Inferior parietal cortex (tissue), 1 donor: ENCODE data around the gene ZC3H4.
"Not testable (repeated sequence)": the region's sequence is repeated elsewhere in the genome, so short reads cannot be mapped to it uniquely, and the experiment has no call there.

ENCODE experiments used
- DNase-seq: peaks from one replicate; pipeline ENCODE4 v3.0.0-alpha.2; 2016; ENCODE audit errors: extremely low spot score

The ZC3H4 gene

DNA sequence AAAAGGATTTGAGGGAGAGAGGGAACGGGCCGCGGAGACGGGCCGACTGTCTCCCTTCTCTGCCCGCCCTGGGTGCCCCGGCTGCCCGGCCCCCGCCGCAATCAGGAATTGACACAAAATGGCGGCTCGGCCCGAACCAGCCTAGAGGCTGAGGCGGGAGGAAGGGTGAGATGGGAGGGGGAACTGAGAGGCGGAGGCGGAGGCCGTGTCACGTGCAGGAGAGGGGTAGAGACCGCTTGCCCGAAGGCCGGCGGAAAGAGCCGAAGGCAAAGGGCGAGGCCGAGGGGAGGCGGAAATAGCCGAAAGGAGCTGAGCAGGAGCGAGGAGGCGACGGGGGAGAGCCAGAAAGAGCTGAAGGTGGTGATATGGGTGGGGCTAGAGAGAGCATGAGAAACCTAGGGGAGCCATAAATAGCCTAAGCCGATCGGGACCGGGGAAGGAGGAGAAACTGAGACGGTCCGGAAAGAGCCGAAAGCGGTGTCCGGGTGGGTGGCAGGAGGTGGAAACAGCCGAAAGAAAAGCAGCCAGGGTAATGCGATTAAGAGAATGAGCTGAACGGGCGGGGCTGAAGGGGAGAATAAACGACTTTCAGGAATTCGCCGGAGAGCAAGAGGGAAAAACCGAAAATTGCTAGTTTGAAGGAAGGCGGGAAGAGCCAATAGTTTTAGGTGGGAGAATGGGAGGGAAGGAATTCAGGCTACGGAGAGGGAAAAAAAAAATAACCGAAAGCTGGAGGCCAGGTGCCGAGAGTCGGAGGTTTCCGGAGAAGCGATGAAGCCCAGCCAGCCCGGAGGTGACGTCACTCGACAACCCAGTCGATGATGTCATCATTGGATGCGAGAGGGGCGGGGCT, at the start of gene ZC3H4:
ZC3H4 (minus strand) TSS at position 780 of the 853 bp plus-strand sequence. CDS start 1,192 bp downstream, outside the sequence.
- DNase-seq, result peak; percentile 99

DNA sequence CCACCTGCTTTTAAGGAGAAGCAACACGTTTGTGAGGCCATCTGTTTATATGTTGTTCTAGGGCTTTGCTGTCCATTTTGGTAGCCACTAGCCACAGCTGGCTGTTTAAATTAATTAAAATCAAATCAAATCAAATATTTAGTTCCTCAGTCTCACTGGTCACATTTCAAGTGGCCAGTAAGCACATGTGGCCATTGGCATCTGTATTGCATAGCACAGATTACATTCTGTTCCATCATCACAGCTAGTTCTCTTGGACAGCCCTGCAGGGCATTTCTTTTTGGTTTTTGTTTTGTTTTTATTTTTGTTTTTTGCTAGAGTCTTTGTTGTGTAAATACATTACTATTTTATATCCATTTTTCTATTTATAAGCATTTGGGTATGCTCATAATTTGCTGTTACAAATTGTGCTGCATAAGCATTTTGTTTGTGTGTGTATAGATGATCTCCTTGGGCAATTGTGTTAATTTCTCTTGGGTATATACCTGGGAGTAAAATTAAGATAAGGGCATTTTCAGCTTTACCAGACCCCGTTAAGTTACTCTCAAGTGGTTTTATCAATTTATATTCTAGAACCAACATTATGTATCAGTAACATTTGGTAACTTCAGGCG, 48.4 kb upstream of the ZC3H4 start:
- no peak for DNase-seq

DNA sequence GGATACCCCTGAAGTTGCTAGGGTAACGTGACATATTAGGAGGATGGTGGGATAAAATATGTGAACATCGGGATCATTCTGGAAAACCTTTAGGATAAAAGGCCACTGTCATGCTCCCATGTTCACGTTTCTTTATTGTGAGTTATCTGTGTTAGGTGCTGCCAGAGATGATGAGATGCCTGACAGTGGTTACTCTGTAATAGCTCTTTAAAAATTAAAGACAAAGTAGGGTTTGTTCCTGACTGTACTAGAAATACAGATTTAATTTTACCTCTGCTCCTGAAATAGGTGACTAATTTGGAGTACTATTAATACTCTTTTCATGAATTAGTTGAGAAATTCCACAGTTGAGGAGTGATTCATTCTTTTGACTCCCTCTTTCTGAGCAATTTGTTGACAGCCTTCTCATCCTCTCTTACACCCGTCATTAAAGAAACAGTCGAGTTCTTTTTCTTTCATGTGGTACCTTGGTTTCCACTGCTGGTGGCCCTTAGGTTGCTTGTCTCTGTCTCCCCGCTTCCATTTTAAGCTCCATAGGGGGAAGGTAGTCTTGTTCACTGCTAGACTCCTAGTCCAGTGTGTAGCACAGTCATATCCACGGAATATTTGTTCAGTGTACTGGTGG, 45.4 kb upstream of the ZC3H4 start:
- DNase-seq, result no peak

DNA sequence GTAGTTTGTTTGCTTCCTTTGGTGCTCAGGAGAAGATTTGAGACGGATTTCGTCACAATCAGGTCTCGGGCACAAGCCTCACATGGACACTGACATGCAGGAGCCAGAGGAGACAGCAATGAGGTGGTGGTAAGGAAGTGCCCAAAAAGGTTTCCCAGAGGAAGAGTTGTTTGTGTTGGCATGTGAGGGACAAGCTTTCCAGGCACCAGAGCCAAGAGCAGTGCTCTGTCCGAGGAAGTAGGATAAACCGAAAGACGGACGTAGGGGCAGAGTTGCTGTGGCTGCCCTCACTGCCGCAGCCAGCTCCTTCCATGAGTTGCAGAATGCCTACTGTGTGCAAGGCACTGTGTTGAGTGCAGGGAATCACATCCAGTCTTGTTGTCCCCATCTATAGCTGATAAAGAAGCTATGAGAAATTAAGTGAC, 44.8 kb upstream of the ZC3H4 start:
- no peak for DNase-seq

DNA sequence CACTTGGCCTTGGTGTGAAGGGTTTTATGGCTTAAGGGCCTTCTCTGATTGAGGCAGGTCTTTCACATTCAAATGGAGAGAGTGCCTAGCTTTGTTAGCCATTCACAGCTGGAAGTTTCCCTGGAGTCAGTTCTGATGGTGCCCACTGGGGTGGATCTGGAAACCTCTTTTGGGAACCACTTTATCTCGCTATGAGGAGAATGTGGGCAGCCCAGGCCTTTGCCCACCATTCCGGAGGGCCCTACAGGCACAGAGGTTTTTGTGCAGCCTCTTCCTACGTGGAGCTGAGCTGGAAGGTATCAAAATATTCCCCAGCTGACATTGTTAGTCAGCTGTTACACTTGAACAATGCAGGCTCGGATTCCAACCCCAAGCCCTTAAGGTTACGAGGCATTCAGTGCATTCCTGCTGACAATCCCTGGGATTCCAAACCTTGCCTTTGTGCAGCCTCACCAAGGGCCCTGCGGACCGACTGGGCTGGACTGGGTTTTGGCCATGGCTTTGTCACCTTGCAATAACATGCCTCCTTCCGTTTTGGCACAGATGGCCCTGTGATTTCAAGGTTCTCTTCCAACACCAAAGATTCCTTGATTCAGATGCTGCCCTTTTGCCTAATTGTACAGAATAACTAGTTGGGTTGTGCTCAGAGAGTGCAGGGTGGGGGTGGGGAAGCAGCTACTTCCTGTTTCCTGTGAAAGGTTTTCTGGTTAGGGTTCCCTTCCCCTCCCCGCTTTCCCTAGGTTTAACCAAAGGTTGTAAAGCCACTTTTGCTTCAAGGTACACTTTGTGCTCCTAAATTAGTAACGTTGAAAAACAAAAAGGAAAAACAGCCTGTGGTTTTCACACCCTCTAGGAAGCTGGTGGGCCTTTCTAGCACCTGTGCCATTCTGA, 44.1 kb upstream of the ZC3H4 start:
- DNase-seq, result no peak

DNA sequence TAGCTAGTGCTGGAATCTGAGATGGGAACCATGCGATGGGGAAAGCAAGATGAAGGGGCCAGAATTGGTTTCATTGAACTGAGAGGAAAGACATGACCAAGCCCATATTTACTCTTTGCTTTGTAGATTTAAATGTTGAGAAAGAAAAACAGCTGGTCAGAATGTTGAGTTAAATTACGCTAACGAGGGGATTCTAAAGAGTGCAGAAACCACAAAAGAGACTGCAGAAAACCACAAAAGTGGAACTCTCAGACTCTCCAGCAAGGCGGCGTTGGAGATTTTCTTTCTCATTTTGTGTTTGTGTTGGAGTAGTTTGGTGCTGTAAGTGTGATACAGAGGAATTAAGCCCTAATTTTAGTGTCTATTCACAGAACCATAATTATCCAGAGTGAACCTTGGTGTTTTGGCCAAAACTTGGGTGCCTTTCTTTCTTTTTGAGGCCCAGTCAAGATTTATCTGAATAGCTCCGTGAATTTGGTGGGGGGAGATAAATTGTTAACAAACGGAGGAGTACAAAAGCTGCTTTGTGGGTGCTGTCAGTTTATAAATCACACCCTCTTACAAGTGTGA, 43.4 kb upstream of the ZC3H4 start:
- DNase-seq, result no peak

DNA sequence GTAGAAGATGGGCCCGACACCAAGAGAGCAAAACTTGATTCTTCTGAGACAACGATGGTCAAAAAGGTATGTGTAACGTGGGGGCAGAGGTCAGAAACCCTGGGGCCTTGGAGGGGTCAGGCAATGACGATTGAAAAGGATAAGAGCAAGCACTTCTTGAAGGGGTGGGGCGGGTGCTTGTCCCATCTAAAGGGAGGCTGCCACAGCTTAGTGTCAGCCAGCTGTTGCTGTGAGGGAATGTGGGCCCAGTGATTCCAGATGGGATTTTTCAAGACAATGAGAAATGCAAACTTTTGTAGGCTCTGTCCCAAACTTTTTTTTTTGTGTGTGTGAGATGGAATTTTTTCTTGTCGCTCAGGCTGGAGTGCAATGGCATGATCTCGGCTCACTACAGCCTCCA, 41.6 kb upstream of the ZC3H4 start:
- DNase-seq, result no peak

DNA sequence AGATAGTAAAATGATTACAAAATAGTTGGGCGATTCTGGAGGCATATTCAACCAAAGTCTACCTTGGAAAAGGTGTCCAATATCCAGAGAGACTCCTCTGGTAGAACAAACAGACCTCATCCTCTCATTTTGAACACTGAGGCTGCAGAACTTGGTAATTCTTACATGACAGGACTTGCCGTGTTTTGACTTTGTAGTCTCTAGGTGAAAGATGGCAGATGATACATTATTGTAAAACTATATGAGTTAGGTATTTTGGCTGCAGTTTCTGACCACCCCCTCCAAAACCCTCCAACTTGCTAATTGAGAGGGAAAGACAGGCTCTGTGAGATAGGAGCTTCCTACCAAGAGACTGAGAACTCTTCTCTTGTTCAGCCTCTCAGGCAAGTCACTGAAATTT, 39.7 kb upstream of the ZC3H4 start:
- no peak for DNase-seq

DNA sequence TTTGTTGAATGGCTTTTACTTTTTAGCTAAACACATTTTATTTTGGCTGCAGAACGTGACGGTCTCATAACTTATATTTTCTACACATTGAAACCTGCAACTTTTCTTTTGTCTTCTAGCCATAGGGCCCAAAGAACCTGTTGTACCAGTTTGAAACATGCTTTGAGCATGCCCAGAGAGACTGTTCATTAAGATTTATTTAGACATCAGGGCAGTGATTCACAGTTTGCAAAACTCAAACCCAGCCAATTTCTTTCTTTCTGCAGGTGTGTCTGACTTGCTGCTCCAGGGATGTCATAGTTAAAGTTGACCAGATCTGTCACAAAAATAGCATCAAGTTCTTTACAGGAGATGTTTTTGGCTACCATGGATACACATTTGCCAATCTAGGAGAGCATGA, 39.1 kb upstream of the ZC3H4 start:
- DNase-seq, result no peak

DNA sequence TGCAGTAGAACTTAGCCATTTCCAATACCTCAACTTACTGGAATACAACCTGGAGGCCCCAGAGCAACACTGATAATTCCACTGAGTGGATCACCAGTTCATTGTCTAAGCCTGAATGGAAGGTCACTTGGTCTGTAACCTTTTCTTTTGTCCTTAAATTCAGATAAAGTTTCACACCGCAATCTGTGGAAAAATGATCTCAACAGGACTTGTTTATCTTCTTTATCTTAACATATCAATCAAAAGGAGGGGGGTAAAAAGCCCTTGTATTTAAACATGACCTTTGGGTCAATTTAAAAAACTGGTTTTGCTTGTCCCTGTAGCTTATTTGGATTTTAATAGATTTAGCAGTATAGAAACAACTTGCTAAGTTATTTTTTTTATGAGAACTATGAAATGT, 38.6 kb upstream of the ZC3H4 start:
- DNase-seq, result no peak

DNA sequence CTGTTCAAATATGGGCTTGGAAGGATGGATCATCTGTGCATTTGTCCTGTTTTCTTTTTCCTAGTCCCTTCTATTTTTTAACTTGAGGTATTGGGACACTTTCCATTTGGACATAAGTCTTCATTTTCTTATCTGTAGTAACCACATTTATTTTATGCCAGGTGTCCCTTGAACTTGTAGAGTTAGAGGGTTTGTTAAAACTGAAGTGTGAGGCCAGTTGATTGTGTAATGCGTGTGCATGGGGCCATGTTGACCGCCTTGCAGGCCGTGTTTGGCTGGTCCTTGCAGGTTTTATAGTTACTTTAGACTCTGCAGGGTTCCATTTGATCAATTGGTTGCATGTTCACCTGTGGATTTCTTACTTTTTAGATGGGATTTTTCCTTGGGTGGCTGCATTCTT, 38.1 kb upstream of the ZC3H4 start:
- DNase-seq, result no peak

DNA sequence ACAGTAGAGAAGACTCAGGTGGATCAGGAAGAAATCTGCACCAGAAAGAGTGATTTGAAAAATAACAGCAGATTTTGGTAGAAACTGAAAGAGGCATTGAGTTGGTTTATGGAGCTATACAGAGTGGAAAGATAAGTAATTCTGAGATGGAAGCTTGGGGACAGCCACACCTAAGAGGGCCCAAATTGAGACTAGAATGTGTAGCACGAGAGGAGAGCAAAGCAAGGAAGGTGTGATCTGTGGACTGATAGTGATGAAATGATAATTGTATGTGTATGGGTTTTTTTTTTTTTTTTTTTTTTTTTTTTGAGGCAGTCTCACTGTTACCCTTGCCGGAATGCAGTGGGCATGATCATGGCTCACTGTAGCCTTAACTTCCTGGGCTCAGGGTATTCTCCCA, 33.3 kb upstream of the ZC3H4 start:
- DNase-seq, result no peak

DNA sequence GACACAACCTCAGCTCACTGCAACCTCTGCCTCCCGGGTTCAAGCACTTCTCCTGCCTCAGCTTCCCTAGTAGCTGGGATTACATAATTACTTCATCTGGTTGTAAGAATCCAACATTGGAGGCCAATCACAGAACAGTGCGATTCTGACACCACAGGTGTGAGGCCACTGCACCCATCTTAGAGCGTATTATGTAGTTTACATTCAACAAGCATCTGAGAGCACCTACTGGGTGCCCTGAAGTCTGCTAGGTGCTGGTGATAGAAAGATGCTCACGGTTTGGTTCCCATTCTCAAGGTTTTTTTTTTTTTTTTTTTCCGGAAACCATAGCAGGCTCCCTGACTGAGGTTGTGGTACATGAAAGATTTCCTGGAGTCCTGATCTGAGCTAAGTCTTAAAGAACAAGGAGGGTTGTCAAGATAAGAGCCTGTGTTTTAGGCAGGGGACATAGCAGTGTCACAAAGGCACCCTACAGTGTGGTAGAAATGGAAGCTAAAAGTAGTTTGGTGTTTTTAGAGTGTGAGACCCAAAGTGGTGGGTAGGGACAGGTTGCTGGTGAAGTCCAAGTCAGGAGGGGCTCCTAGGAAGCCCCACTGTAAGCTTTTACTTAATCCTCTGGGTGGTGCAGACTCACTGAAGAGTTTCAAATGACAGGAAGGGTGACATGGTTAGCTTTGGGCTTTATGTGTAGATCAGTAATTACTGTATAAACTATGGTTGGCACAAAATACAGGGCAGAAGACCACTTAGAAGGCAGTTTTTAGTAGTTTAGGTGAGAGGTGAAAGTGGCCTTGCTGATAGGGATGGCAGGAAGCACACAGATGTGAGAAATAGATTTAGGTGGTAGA, 32.3 kb upstream of the ZC3H4 start:
- no peak for DNase-seq

DNA sequence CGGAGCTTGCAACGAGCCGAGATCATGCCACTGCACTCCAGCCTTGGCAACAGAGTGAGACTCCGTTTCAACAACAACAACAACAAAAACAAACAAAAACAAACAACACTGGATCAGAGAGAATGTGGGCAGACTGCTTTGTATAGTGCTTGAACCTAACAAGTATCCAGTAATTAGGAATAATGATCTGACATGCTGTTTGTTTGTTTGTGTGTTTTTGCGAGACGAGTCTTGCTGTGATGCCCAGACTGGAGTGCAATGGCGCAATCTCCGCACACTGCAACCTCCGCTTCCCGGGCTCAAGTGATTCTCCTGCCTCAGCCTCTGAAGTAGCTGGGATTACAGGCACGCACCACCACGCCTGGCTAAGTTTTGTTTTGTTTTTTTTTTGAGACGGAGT, 31.1 kb upstream of the ZC3H4 start:
- no peak for DNase-seq

DNA sequence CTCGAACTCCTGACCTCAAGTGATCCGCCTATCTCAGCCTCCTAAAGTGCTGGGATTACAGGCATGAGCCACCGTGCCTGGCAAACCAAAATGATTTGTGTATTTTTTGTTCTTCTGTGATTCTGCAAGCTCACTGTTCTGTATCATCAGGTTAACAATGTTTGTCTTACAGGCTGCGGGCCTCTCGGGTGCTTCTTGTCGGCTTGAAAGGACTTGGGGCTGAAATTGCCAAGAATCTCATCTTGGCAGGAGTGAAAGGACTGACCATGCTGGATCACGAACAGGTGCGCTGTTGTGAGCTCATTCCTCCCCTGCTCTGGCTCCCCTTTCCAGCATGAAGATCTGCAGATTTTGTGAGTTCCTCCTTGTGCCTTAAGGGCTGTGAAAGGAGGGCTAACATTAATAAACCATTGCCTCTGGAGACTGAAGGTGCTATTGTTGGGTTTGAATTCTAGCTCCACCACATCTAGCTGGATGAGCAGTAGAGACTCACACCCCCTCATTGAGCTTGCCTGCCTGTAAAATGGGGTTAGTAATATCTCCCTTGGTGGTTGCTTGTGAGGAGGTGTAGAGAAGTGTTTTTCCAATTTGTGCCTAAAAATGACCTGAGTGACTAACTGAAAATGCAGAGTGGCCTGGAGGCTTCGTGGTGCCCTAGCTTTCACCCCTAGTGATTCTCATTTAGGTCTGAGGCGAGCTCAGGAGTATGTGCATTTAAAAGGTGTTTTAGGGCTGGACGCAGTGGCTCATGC, 29.9 kb upstream of the ZC3H4 start:
- no peak for DNase-seq

DNA sequence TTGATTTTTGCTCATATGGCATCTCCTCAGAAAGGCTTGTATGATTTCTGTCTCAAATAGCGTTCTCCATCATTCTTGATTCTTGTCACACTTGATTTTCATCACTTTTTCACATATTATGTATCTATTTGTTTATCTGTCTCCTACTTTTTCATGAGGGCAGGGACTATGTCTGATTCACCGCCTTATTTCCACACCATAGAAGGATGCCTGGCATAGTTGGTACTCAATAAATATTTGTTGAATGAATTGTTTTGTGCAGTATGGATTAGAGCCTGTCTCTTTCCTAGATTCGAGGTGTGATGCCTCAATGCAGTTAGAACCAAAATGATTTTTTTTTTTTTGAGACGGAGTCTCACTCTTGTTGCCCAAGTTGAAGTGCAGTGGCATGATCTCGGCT, 29.2 kb upstream of the ZC3H4 start:
- no peak for DNase-seq

DNA sequence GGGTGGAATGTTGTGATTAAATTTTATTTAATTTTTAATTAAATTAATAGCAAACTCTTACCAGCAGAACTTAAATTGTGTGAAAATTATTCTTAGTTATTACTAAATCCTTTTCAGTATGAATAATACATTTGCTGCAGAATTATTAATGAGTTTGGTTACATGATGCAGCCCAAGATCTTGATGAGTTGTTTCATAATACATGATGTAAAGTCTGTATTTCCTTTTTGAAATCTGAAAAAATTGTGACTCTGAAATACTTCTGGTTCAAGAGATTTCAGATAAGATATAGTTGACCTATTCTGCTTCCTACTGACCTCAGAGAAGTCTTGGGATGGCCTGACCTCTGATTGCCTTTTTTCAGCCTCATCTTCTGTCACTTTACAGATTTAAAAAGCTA, 28.1 kb upstream of the ZC3H4 start:
- DNase-seq, result no peak

DNA sequence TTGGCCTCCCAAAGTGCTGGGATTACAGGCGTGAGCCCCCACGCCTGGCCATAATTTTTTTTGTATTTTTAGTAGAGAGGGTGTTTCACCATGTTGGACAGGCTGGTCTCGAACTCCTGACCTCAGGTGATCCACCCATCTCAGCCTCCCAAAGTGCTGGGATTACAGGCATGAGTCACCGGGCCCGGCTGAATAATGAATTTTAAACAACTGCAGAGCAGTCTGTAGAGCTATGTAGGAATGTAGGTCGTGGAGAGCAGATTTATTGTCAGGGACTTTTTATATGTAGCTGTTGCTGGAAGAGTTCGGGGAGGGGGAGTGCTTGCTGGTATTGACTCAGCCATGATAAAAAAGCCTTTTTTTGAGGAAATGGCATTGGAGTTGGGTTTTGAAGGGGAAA, 27.7 kb upstream of the ZC3H4 start:
- DNase-seq, result not testable (repeated sequence)

DNA sequence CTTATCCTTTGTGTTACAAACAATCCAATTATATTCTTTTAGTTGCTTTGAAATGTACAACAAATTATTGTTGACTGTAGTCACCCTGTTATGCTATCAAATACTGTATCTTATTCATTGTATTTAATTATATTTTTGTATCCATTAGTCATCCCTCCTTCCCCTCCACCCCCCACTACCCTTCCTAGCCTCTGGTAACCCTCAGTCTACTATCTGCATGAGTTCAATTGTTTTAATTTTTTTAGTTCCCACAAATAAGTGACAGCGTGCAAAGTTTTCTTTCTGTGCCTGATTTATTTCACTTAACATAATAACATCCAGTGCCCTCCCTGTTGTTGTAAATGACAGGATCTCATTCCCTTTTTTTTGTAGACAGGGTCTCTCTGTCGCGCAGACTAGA, 21.6 kb upstream of the ZC3H4 start:
- DNase-seq, result no peak

DNA sequence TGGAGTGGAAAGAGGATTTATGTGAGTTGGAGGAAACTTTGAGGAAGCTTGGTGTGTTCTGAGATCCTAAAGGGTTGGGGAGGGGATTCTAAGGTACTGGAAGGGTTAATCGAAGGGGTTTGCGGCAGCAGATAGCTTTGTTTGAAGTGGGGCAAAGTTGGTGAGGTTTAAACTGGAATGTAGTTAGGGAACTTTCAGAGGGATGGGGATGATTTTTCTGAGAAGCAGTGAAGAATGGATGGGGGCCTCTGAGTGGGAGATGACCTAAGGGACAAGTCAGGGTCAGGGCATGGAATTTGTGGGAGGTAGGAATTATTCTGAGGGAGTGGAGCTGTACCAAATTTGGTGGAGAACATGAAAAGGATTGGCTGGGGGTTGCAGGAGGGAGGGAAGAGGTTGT, 21.0 kb upstream of the ZC3H4 start:
- DNase-seq, result no peak
